ENCODE results near the gene FTL.

FTL gene

DNA sequence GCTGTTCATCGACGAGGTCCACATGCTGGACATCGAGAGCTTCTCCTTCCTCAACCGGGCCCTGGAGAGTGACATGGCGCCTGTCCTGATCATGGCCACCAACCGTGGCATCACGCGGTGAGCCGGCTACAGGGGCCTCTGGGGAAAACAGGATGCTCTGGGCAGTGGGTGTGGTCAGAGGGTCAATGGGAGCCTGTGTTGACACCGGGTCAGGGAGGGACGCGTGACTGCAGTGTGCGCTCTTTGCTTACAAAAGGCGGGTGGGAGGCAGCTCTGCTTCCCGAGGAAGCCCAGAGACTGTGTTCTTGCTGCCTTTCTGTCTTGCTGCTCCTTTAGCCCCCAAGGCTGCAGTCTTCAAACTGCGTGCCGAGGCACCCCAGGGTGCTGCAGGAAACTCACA lies 46.1 kb downstream of the FTL start:
- TF ChIP-seq POU2F2 (IDR thresholded peaks at IDR 0.05; ENCODE audit: low read depth, low read length) (no peak), POLR2A (IDR thresholded peaks at IDR 0.05; ENCODE audit: low read depth, low read length) (no peak), SPI1 (IDR thresholded peaks at IDR 0.05; ENCODE audit: low read depth, low read length) (no peak), POLR2AphosphoS5 (IDR thresholded peaks at IDR 0.05; ENCODE audit: low read depth, low read length) (no peak), TAF1 (IDR thresholded peaks at IDR 0.05; ENCODE audit: low read depth, low read length) (no peak), PAX5 (IDR thresholded peaks at IDR 0.05; ENCODE audit: insufficient read depth, low read length, severe bottlenecking) (no peak)
- no peak for DNase-seq (ENCODE audit: insufficient read length, low spot score)

DNA sequence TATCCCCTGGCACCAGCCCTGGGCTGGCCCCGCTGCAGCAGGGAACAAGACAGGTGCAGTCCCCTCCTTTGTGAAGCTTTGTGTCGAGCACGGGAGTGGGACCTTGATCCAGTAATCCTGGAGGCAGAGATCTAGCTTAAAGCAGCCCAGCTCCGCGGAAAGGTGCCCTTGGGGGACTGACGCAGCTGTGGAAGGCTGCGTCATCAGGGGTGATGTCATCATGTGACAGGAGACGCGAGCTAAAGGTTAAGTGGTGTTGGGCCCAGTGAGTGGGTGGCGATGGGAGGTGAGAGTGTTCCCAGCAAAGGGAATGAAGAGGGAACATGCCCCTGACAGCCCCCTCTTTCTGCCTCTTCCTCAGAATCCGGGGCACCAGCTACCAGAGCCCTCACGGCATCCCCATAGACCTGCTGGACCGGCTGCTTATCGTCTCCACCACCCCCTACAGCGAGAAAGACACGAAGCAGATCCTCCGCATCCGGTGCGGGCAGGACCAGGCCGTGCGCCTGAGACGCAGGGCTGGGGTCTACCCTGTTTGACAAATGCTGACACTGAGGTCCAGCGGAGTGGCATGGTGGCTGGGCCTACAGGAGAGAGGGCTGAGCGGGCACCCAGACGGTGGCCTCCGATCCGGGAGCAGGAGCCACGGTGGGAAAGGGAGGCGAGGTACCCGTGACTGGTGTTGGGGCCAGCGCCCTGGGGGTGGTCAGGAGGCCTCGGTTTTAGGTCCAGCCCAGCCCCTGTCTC lies 49.2 kb downstream of the FTL start:
- FAIRE-seq: no peak
- no peak for TF ChIP-seq PAX5 (IDR thresholded peaks at IDR 0.05; ENCODE audit: insufficient read depth, low read length, severe bottlenecking)
- no peak for TF ChIP-seq POLR2A (IDR thresholded peaks at IDR 0.05; ENCODE audit: low read depth, low read length)
- no peak for TF ChIP-seq POU2F2 (IDR thresholded peaks at IDR 0.05; ENCODE audit: low read depth, low read length)
- TF ChIP-seq TAF1 (IDR thresholded peaks at IDR 0.05; ENCODE audit: low read depth, low read length): no peak
- TF ChIP-seq POLR2AphosphoS5 (IDR thresholded peaks at IDR 0.05; ENCODE audit: low read depth, low read length): no peak
- no peak for TF ChIP-seq SPI1 (IDR thresholded peaks at IDR 0.05; ENCODE audit: low read depth, low read length)
- DNase-seq (ENCODE audit: insufficient read length, low spot score): no peak

More for the DNA sequence above, 46.1 kb downstream of the FTL start:
- FAIRE-seq: no peak

DNA sequence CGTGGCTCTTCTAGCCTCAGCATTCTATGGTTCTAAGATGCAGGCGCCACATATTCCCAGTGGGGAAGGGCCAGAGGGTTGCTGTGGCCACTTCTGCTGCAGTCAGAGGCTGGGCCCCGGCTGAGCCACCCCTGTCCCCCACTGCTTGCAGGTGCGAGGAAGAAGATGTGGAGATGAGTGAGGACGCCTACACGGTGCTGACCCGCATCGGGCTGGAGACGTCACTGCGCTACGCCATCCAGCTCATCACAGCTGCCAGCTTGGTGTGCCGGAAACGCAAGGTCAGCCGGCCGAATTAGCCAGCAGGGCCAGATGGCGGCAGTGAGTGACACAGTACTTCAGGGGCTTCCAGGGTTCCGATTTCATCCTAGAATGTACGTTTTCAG lies 49.8 kb downstream of the FTL start:
- TF ChIP-seq PAX5 (IDR thresholded peaks at IDR 0.05; ENCODE audit: insufficient read depth, low read length, severe bottlenecking): no peak
- no peak for TF ChIP-seq POLR2AphosphoS5 (IDR thresholded peaks at IDR 0.05; ENCODE audit: low read depth, low read length)
- TF ChIP-seq POU2F2 (IDR thresholded peaks at IDR 0.05; ENCODE audit: low read depth, low read length): no peak
- no peak for TF ChIP-seq SPI1 (IDR thresholded peaks at IDR 0.05; ENCODE audit: low read depth, low read length)
- no peak for TF ChIP-seq POLR2A (IDR thresholded peaks at IDR 0.05; ENCODE audit: low read depth, low read length)
- no peak for TF ChIP-seq TAF1 (IDR thresholded peaks at IDR 0.05; ENCODE audit: low read depth, low read length)
- DNase-seq (ENCODE audit: insufficient read length, low spot score) (no peak), FAIRE-seq (no peak)

DNA sequence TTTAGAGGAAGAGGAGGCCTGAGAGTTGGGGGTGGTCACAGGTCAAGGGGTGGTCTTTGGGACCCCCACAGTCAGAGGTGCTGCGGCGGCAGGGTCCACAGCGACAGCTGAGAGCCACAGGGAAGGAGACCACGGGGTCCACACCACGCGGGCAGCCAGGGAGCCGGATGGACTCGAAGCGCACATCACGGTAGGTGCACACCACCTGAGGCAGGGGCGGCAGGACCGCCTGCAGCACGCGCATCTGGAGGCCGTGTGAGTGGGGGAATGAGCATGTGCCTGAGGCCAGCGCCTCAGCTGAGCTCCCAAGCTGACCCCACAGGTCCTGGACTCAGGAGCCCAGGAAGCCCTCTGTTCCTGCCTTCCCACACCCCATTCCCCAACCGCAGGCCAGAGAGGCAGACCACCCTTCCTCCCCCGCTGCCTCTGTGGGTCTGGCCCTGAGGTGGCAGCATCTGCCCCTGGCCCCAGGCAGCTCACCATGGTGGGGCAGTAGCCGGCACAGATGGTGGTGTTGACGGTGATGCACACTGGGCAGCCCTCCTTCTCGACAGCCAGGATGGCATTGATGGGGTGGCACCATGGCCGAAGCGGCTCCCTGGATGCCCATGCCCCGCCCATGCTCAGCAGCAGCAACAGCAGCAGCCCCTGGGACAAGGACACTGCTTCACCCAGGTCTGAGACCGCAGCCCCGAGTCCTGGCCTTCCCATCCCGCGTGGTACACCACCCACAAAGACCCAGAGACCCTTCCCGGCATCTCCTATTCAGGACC lies 51.1 kb downstream of the FTL start:
- TF ChIP-seq SPI1 (IDR thresholded peaks at IDR 0.05; ENCODE audit: low read depth, low read length) (no peak), POU2F2 (IDR thresholded peaks at IDR 0.05; ENCODE audit: low read depth, low read length) (no peak), POLR2AphosphoS5 (IDR thresholded peaks at IDR 0.05; ENCODE audit: low read depth, low read length) (no peak), TAF1 (IDR thresholded peaks at IDR 0.05; ENCODE audit: low read depth, low read length) (no peak), POLR2A (IDR thresholded peaks at IDR 0.05; ENCODE audit: low read depth, low read length) (no peak), PAX5 (IDR thresholded peaks at IDR 0.05; ENCODE audit: insufficient read depth, low read length, severe bottlenecking) (no peak)
- DNase-seq (ENCODE audit: insufficient read length, low spot score) (no peak), FAIRE-seq (no peak)
